ENCODE measurements around the gene LYPD6. TPM values are rescaled to one million over a fixed set of nuclear protein-coding genes. Genes with fewer than 3 reads are reported as not detected.

LYPD6 gene
- total RNA-seq, 1 donor from 2014 or later = 4.1 TPM

DNA sequence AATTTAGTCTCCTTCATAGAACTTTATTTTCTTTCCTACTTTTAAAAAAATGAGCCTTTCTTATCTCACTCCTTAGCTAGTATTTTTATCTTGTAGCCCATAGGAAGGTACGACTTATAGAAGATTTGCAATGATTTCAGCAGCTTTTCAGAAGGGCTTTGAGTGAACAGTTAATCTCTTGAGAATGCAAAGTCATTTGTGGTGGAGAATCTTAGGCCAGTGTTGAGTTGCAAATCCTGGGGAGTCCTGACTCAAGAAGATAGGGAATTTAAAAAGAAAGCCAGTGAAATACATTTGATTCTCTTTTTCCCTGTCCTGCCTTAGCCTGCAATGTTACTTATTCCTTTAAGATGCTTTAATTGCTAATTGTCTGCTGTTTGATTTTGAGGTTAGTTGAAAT is 33.6 kb downstream of the LYPD6 start:
- no peak overlapping the region for H2AFZ ChIP-seq (replicated peaks)
- peaks cover 4% of the 10 kb centered on the region for H3K36me3 ChIP-seq
- Mint-ChIP-seq H3K36me3 (peaks cover 6% of the 10 kb centered on the region), H3K9me3 (no peaks in the 10 kb centered on the region), H3K4me1 (peaks cover 17% of the 10 kb centered on the region), H3K27me3 (ENCODE audit: insufficient read depth, low read depth) (no peaks in the 10 kb centered on the region), H3K4me3 (no peak overlapping the region), H3K27ac (no peak overlapping the region)
- no peaks in the 10 kb centered on the region for H4K20me1 ChIP-seq (ENCODE audit: low read depth)
- peak overlapping the region; percentile 67 for H3K4me2 ChIP-seq
- no peak for TF ChIP-seq EZH2 (IDR thresholded peaks at IDR 0.05)
- TF ChIP-seq CTCF (IDR thresholded peaks at IDR 0.05) = no peak
- no peak for TF ChIP-seq EZH2phosphoT487 (IDR thresholded peaks at IDR 0.05)
- peak; percentile 45 for DNase-seq (ENCODE audit: low spot score)
- no peaks in the 10 kb centered on the region for H3K9me3 ChIP-seq (ENCODE audit: low read depth)
- H3K4me1 ChIP-seq = peaks cover 37% of the 10 kb centered on the region
- peak overlapping the region; percentile 14 for H3K4me3 ChIP-seq
- no peaks in the 10 kb centered on the region for H3K27me3 ChIP-seq
- peaks cover 12% of the 10 kb centered on the region for H3F3A ChIP-seq (ENCODE audit: low read depth)
- H3K79me2 ChIP-seq (ENCODE audit: low read depth) = no peaks in the 10 kb centered on the region
- peak overlapping the region; percentile 57 for H3K27ac ChIP-seq
- H3K9ac ChIP-seq = no peak overlapping the region

GRCh38 chr2:149364839-149365238 is 34.5 kb downstream of the LYPD6 start:
- H3F3A ChIP-seq (ENCODE audit: low read depth) = peaks cover 12% of the 10 kb centered on the region
- peaks cover 6% of the 10 kb centered on the region for H3K36me3 Mint-ChIP-seq
- no peak overlapping the region for H3K4me3 ChIP-seq
- no peaks in the 10 kb centered on the region for H3K27me3 ChIP-seq
- no peak overlapping the region for H3K9ac ChIP-seq
- no peak overlapping the region for H2AFZ ChIP-seq (replicated peaks)
- H3K4me2 ChIP-seq = peak overlapping the region; percentile 67
- peaks cover 4% of the 10 kb centered on the region for H3K36me3 ChIP-seq
- no peaks in the 10 kb centered on the region for H3K9me3 ChIP-seq (ENCODE audit: low read depth)
- H3K79me2 ChIP-seq (ENCODE audit: low read depth) = no peaks in the 10 kb centered on the region
- peaks cover 17% of the 10 kb centered on the region for H3K4me1 Mint-ChIP-seq
- H3K9me3 Mint-ChIP-seq = no peaks in the 10 kb centered on the region
- peak overlapping the region; percentile 57 for H3K27ac ChIP-seq
- H3K27ac Mint-ChIP-seq = no peak overlapping the region
- TF ChIP-seq CTCF (IDR thresholded peaks at IDR 0.05) = no peak
- TF ChIP-seq EZH2phosphoT487 (IDR thresholded peaks at IDR 0.05) = no peak
- TF ChIP-seq EZH2 (IDR thresholded peaks at IDR 0.05) = no peak
- no peak overlapping the region for H3K4me3 Mint-ChIP-seq
- DNase-seq (ENCODE audit: low spot score) = no peak
- H4K20me1 ChIP-seq (ENCODE audit: low read depth) = no peaks in the 10 kb centered on the region
- H3K27me3 Mint-ChIP-seq (ENCODE audit: insufficient read depth, low read depth) = no peaks in the 10 kb centered on the region
- H3K4me1 ChIP-seq = peaks cover 35% of the 10 kb centered on the region

DNA sequence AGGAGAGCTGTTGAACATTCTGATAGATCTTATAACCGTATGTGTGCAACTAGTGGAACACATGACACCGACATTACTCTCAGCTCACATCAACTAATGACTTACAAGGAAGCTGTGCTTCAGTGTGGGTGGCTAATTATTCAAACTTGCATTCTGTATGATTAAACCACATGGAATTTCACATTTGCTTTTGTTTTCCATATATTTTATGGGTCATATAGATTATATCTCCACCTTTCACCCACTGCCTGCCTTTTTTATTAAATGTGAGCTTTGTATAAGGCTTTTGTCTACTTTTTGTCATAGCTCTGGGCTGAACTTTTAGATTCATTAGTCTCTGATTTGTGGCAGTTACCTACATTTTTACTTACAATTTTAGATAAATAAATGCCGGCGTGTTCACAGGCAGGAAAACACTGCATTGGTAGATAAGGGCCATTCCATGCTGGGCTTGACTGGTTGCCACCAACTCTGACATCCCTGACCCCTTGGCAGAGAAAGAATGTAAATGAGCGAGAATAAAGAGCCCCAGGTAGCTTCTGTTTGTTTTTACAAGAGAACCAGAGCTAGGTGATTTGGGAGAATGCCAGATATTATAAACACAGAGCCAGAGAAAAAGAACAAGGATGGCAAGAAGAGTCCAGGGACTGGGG is 35.7 kb downstream of the LYPD6 start:
- H3K4me2 ChIP-seq = no peak overlapping the region
- Mint-ChIP-seq H3K27ac (no peak overlapping the region), H3K4me3 (no peak overlapping the region), H3K36me3 (peaks cover 6% of the 10 kb centered on the region), H3K9me3 (no peaks in the 10 kb centered on the region), H3K27me3 (ENCODE audit: insufficient read depth, low read depth) (no peaks in the 10 kb centered on the region), H3K4me1 (peaks cover 17% of the 10 kb centered on the region)
- no peak for DNase-seq (ENCODE audit: low spot score)
- H3K9me3 ChIP-seq (ENCODE audit: low read depth) = no peaks in the 10 kb centered on the region
- peaks cover 4% of the 10 kb centered on the region for H3K36me3 ChIP-seq
- no peak overlapping the region for H3K4me3 ChIP-seq
- H3K79me2 ChIP-seq (ENCODE audit: low read depth) = no peaks in the 10 kb centered on the region
- no peak overlapping the region for H2AFZ ChIP-seq (replicated peaks)
- no peaks in the 10 kb centered on the region for H4K20me1 ChIP-seq (ENCODE audit: low read depth)
- TF ChIP-seq EZH2 (IDR thresholded peaks at IDR 0.05) (no peak), EZH2phosphoT487 (IDR thresholded peaks at IDR 0.05) (no peak), CTCF (IDR thresholded peaks at IDR 0.05) (no peak)
- no peaks in the 10 kb centered on the region for H3K27me3 ChIP-seq
- no peak overlapping the region for H3K9ac ChIP-seq
- no peak overlapping the region for H3K27ac ChIP-seq
- H3F3A ChIP-seq (ENCODE audit: low read depth) = peaks cover 9% of the 10 kb centered on the region
- H3K4me1 ChIP-seq = peaks cover 27% of the 10 kb centered on the region
